Lung (tissue), 12 donors: ENCODE data around the gene RHOT2. TPM values are rescaled to one million over a fixed set of nuclear protein-coding genes. Genes with fewer than 3 reads are reported as not detected.

Experiments
- ATAC-seq: fragments of 200-7000 bp; cut with Tn5 transposase; one replicate; pipeline ENCODE4 v1.9.1; 2020; ENCODE audit warnings: moderate number of reproducible peaks; ENCODE audit not compliant: insufficient read depth, low FRiP score
- DNase-seq, 3 donors: peaks; one replicate each; pipeline ENCODE4 v3.0.0-alpha.2; 2013 to 2017
- H3K27ac ChIP-seq, 2 donors: one replicate each; pipeline ENCODE4 v1.5.1; 2013; ENCODE audit warnings: mild to moderate bottlenecking in 2 of 2, moderate library complexity in 2 of 2, control low read depth in 1 of 2, inconsistent platforms in 1 of 2, low read depth in 1 of 2, low read length in 1 of 2
- H3K27me3 ChIP-seq, 3 donors: one replicate each; pipeline ENCODE4 v1.5.1; 2013; ENCODE audit warnings: low read length in 2 of 3; ENCODE audit not compliant: control insufficient read depth in 3 of 3, insufficient read depth in 3 of 3
- H3K36me3 ChIP-seq, 4 donors: one replicate each; pipeline ENCODE4 v1.5.1; 2013; ENCODE audit warnings: low read length in 4 of 4, mild to moderate bottlenecking in 1 of 4, moderate library complexity in 1 of 4; ENCODE audit not compliant: control insufficient read depth in 4 of 4, insufficient read depth in 4 of 4
- H3K4me1 ChIP-seq, 5 donors: one replicate each; pipeline ENCODE4 v1.5.1; 2013; ENCODE audit warnings: low read length in 5 of 5, mild to moderate bottlenecking in 2 of 5, moderate library complexity in 1 of 5; ENCODE audit not compliant: control insufficient read depth in 5 of 5, insufficient read depth in 5 of 5
- H3K4me3 ChIP-seq: one replicate; pipeline ENCODE4 v1.5.1; 2013; ENCODE audit warnings: mild to moderate bottlenecking, control low read depth, moderate library complexity
- H3K9ac ChIP-seq, 2 donors: one replicate each; pipeline ENCODE4 v1.5.1; 2013; ENCODE audit warnings: low read length in 2 of 2, control low read depth in 1 of 2; ENCODE audit not compliant: insufficient read depth in 1 of 2
- H3K9me3 ChIP-seq, 4 donors: one replicate each; pipeline ENCODE4 v1.5.1; 2013; ENCODE audit warnings: low read length in 3 of 4, mild to moderate bottlenecking in 1 of 4, moderate library complexity in 1 of 4; ENCODE audit not compliant: control insufficient read depth in 4 of 4, insufficient read depth in 3 of 4
- WGBS, 2 donors: extraction: QIAGEN DNeasy Blood & Tissue Kit; methylation state at CpG; one replicate each; pipeline ENCODE4 v1.1.7; 2013; 5-methylcytosine and 5-hydroxymethylcytosine counted together
- polyA plus RNA-seq, 2 donors: library from polyadenylated mRNA; stranded (reverse); fragments of 200-250 nt; gene quantifications; one replicate each; pipeline ENCODE4 v1.2.1, GENCODE V29; 2013
- total RNA-seq, 2 donors: library from RNA; depleted of rRNA in 1 of 2; stranded (reverse); fragments of >200 nt in 1 of 2; gene quantifications; one replicate each; pipeline ENCODE4 v1.2.1, GENCODE V29; 2014 to 2021
- TF ChIP-seq, protein P1 (sequence below): IDR thresholded peaks from 2 replicates; pipeline ENCODE4 v1.5.1; 2012; ENCODE audit warnings: mild to moderate bottlenecking; ENCODE audit errors: control extremely low read depth, extremely low read depth
- donor health status: control.
- donor health status: control.
- donor health status: Bipolar disorder and iron deficiency.
- donor health status: healthy.
- donor health status: DM: yes; HTN: yes; CAD: no.

The RHOT2 gene
- total and polyA plus RNA-seq, 4 donors = 40.5 to 121 (median 115) TPM

DNA sequence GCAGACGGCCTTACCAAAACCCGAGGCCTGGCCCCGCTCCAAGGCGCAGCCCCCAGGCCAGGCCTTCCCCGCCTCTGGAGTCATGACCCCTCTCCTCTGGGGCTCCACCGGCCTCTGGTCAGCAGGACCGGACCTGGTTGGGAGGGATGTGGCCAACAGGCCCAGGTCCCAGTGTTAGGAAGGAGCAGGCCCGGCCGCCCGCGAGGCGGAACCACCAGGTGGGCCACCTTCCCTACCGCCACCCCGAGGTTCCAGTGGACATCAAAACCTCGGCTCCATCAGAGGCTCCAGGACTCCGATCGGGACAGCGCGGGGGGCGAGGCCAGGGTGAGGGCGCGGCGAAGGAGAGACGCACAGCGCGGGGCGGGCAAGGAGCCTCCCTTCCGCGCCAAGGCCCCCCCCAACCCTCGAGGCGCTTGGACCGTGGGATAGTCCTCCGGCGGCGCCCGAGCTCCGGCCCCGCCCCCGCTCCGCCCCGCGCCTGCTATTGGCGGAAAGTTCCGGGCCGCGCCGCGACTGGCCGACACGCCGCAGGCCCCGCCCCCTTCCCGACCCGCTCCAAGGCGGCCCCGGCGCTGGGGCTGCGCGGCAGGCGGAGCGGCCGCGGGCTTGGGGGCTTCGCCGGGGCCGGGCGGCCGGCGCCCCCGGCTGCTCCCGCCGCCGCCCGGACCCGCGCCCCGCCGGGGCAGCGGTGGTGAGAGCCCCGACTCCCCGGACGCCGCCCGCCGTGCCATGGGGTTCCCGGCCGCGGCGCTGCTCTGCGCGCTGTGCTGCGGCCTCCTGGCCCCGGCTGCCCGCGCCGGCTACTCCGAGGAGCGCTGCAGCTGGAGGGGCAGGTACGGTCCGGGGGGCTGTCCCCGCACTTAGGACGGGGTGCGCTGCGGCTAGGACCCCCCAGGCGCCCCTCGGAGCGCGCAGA is 46.9 kb downstream of the RHOT2 start, which contains the start of gene METRN:
Gene METRN, plus strand, starts transcription at position 561 of the 919 bp plus-strand sequence. Its CDS starts 172 bp downstream, at position 733.
- WGBS, 2 donors = 5 to 7% methylated on average over 77 to 108 of the region's 108 CpGs
- TF ChIP-seq, protein P1, sequence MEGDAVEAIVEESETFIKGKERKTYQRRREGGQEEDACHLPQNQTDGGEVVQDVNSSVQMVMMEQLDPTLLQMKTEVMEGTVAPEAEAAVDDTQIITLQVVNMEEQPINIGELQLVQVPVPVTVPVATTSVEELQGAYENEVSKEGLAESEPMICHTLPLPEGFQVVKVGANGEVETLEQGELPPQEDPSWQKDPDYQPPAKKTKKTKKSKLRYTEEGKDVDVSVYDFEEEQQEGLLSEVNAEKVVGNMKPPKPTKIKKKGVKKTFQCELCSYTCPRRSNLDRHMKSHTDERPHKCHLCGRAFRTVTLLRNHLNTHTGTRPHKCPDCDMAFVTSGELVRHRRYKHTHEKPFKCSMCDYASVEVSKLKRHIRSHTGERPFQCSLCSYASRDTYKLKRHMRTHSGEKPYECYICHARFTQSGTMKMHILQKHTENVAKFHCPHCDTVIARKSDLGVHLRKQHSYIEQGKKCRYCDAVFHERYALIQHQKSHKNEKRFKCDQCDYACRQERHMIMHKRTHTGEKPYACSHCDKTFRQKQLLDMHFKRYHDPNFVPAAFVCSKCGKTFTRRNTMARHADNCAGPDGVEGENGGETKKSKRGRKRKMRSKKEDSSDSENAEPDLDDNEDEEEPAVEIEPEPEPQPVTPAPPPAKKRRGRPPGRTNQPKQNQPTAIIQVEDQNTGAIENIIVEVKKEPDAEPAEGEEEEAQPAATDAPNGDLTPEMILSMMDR = no peak
- peak; percentile 85 to 93 (median 90) for DNase-seq
- Histone ChIP-seq H3K27me3 (peaks cover 0 to 9% (median 3%) of the 10 kb centered on the region in 3 donors), H3K9ac (no peak within 1 kb of the TSS), H3K27ac (peak within 1 kb of the TSS in 1 of 2 donors; percentile 13), H3K4me1 (peaks cover 0 to 16% (median 8%) of the 10 kb centered on the region in 5 donors), H3K9me3 (no peaks in the 10 kb centered on the region), H3K36me3 (no peaks in the 10 kb centered on the region), H3K4me3 (peak within 1 kb of the TSS; percentile 62)
- ATAC-seq = peak; percentile 86

DNA sequence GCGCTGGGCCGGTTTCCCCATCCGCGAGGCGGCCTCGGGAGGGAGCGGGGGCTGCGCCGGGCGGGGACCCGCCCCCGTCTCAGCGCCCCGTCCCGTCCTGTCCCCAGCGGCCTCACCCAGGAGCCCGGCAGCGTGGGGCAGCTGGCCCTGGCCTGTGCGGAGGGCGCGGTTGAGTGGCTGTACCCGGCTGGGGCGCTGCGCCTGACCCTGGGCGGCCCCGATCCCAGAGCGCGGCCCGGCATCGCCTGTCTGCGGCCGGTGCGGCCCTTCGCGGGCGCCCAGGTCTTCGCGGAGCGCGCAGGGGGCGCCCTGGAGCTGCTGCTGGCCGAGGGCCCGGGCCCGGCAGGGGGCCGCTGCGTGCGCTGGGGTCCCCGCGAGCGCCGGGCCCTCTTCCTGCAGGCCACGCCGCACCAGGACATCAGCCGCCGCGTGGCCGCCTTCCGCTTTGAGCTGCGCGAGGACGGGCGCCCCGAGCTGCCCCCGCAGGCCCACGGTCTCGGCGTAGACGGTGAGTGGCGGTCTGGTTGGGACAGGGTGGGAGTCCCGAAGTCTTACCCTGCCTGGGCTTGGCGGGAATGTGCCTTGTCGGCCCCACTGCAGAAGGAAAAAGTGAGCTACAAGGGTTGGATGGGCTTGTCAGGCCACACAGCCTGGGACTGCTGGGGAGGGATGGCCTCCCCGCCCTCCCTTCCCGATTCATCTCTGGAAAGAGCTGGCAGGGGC is 47.7 kb downstream of the RHOT2 start:
- Histone ChIP-seq H3K27ac (peak overlapping the region in 1 of 2 donors; percentile 13), H3K27me3 (peaks cover 0 to 9% (median 0%) of the 10 kb centered on the region in 3 donors), H3K4me3 (peak overlapping the region; percentile 62), H3K9me3 (no peaks in the 10 kb centered on the region), H3K36me3 (no peaks in the 10 kb centered on the region), H3K4me1 (peaks cover 0 to 24% (median 13%) of the 10 kb centered on the region in 5 donors), H3K9ac (no peak overlapping the region)
- DNase-seq = peak in 2 of 3 donors; percentile 9 to 36
- ATAC-seq = no peak
- TF ChIP-seq, protein P1 = no peak
- 2% methylated on average over 50 to 74 of the region's 74 CpGs for WGBS, 2 donors

DNA sequence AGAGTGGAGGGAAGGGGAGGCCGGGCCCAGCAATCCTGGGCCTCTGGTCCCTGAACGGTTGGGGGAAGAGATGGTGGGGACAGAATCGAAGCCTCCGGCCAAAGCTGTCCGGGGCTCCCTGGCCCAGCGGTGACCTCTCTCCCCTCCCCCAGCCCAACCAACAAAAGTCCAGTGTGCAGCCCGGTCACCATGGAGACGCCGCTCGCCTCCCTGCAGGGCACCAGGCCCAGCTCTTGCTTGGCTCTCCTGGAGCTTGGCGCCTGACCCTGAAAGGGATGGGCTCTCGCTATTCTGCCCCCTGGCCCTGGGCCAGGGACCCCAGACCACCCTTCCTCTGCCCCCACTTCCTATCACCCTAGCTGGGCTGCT is 48.3 kb downstream of the RHOT2 start:
- peaks cover 0 to 26% (median 13%) of the 10 kb centered on the region in 5 donors for H3K4me1 ChIP-seq
- no peaks in the 10 kb centered on the region for H3K9me3 ChIP-seq
- TF ChIP-seq, protein P1 = no peak
- DNase-seq (peak; percentile 64 to 74 (median 72)), ATAC-seq (no peak)
- no peaks in the 10 kb centered on the region for H3K36me3 ChIP-seq
- no peak overlapping the region for H3K9ac ChIP-seq
- no peak overlapping the region for H3K27ac ChIP-seq
- WGBS, 2 donors = 24 to 39% methylated on average over 8 to 12 of the region's 12 CpGs
- peak overlapping the region; percentile 7 for H3K4me3 ChIP-seq
- H3K27me3 ChIP-seq = peaks cover 0 to 9% (median 0%) of the 10 kb centered on the region in 3 donors
